ENCODE data around the gene RMND1. TPM values are rescaled to one million over a fixed set of nuclear protein-coding genes. Genes with fewer than 3 reads are reported as not detected.
"Not testable (repeated sequence)": the region's sequence is repeated elsewhere in the genome, so short reads cannot be mapped to it uniquely, and the experiment has no call there.

Gene RMND1
- total RNA-seq, 1 experiment from 2014 or later, result 22.6 TPM

DNA sequence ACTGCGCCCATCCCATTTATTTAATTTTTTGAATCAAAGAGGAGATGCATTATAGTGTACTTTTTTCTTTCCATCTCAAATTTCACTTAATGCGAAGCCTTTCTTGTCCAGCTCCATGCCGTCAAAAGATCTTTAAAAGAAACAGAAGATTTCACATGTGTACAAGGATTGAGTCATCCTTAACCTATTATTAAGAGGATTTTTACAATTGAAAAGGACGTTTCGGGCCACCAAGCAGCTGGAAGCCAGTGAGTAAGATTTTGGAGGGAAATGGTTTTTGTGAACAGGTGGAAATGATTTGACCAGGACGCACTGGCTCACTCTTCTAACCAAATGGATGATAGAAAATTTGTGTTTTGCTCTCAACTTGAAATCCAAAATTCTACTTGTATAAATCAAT lies 26.7 kb upstream of the RMND1 start:
- DNase-seq, result no peak
- Histone ChIP-seq H3K36me3 (replicated peaks; ENCODE audit: control insufficient read depth, insufficient read depth, low read length) (no peaks in the 10 kb centered on the region), H3K4me3 (ENCODE audit: insufficient read depth, low read depth, low read length) (no peak overlapping the region), H3K27me3 (ENCODE audit: control insufficient read depth, insufficient read depth, low read length) (no peaks in the 10 kb centered on the region)

DNA sequence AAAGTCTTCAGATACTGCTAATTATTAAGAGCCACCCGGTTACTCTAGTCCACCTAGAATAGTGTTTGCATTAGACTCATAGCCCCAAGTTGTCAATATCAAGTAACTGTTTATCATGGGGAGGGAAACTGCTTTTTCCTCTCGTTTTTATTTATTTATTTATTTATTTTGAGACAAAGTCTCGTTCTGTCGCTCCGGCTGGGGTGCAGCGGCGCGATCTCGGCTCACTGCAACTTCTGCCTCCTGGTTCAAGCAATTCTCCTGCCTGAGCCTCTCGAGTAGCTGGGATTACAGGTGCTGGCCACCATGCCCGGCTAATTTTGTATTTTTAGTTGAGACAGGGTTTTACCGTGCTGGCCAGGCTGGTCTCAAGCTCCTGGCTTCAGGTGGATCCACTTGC lies 25.8 kb upstream of the RMND1 start:
- H3K27me3 ChIP-seq (ENCODE audit: control insufficient read depth, insufficient read depth, low read length), result no peaks in the 10 kb centered on the region
- no peak for DNase-seq
- H3K4me3 ChIP-seq (ENCODE audit: insufficient read depth, low read depth, low read length), result no peak overlapping the region
- H3K36me3 ChIP-seq (replicated peaks; ENCODE audit: control insufficient read depth, insufficient read depth, low read length), result no peaks in the 10 kb centered on the region

DNA sequence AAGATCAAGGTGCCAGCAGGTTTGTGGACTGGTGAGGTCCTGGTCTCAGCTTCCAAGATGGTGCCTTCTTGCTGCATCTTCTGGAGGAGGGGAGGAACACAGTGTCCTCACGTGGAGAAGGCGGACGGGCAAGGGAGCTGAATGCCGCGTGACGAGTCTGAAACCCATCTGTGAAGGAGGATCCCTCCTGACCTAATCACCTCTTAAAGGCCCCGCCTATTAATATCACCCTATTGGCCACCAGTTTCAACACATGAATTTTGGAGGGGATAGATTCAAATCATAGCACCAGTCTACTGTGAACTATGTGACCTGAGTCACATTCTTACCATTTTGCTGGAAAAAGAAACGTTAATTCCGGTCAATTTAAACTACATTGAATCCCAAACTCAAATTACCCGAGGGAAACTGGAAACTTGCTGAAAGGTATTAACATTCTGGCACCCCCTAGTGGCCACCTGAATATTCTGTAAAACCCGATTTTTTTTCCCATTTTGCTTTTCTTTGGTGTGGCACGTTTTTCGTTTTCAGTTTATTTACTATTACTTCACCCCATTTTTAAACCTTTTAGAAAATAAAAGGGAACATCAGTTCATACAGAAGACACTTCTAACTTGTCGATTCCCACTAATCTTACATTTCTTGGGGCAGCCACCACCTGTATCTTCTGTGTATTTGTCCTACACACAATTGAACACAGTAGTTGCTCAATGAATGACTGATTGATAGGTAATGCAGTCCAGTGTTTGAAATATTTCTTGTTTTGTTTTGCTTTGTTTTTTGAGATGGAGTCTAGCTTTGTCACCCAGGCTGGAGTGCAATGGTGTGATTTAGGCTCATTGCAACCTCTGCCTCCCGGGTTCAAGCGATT lies 24.0 kb upstream of the RMND1 start:
- Histone ChIP-seq H3K36me3 (replicated peaks; ENCODE audit: control insufficient read depth, insufficient read depth, low read length) (no peaks in the 10 kb centered on the region), H3K27me3 (ENCODE audit: control insufficient read depth, insufficient read depth, low read length) (no peaks in the 10 kb centered on the region), H3K4me3 (ENCODE audit: insufficient read depth, low read depth, low read length) (no peak overlapping the region)
- peak; percentile 38 for DNase-seq

DNA sequence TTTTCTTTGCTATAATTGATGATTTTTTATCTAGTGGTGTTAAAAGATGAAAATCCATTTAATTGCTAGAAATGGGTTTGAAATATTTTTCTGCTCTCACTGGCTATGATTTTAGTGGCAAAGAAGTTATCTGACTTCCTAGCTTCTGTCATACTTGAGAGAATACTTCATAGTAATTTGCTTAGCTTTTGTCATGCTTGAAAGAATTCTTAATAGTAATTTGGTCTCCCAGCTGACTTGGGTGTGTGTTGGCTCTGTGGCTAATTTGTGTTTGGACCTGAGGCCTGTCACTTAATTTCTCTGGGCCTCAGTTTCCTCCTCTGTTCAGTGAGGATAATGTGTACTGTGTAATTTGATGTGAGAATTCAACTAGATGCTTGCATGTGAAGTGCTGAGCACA lies 12.8 kb upstream of the RMND1 start:
- Histone ChIP-seq H3K36me3 (replicated peaks; ENCODE audit: control insufficient read depth, insufficient read depth, low read length) (peaks cover 1% of the 10 kb centered on the region), H3K27me3 (ENCODE audit: control insufficient read depth, insufficient read depth, low read length) (no peaks in the 10 kb centered on the region), H3K4me3 (ENCODE audit: insufficient read depth, low read depth, low read length) (no peak overlapping the region)
- DNase-seq, result no peak

DNA sequence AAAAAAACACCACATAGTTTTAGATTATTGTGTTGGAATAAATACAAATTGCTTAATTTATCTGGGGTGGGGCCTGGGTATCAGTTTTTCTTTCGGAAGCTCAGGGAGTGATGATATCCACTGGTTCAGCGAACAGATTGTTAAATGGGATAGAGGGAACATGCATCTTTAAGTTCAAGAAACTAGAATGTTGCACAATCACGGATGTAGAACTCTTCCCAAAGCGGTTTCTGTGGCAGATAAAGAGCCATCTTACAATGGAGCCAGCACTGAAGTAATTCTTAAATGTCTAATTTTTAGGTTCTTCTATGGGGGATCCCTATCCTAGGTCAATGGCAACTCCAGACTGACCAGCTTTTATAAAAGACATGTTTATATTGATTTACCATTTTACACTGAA lies 9.7 kb upstream of the RMND1 start:
- no peak overlapping the region for H3K4me3 ChIP-seq (ENCODE audit: insufficient read depth, low read depth, low read length)
- no peaks in the 10 kb centered on the region for H3K27me3 ChIP-seq (ENCODE audit: control insufficient read depth, insufficient read depth, low read length)
- no peak for DNase-seq
- H3K36me3 ChIP-seq (replicated peaks; ENCODE audit: control insufficient read depth, insufficient read depth, low read length), result peaks cover 5% of the 10 kb centered on the region; the same call in 1 of the 2 replicates

DNA sequence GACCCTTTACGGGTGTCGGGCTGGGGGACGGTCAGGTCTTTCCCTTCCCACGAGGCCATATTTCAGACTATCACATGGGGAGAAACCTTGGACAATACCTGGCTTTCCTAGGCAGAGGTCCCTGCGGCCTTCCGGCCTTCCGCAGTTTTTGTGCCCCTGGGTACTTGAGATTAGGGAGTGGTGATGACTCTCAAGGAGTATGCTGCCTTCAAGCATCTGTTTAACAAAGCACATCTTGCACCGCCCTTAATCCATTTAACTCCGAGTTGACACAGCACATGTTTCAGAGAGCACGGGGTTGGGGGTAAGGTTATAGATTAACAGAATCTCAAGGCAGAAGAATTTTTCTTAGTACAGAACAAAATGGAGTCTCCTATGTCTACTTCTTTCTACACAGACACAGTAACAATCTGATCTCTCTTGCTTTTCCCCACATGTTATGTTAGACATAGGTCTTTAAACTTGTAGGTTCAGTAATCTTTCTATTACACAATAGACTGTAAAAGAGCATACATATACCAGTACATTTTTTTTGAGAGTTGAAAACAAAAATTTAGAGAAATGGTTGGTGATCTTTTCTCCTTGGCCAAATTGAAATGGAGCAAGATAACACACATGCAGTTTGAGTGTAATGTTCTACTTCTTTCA lies 3.9 kb upstream of the RMND1 start:
- not testable (repeated sequence) for H3K27me3 ChIP-seq (ENCODE audit: control insufficient read depth, insufficient read depth, low read length); DNase-seq; H3K4me3 ChIP-seq (ENCODE audit: insufficient read depth, low read depth, low read length); H3K36me3 ChIP-seq (replicated peaks; ENCODE audit: control insufficient read depth, insufficient read depth, low read length)

DNA sequence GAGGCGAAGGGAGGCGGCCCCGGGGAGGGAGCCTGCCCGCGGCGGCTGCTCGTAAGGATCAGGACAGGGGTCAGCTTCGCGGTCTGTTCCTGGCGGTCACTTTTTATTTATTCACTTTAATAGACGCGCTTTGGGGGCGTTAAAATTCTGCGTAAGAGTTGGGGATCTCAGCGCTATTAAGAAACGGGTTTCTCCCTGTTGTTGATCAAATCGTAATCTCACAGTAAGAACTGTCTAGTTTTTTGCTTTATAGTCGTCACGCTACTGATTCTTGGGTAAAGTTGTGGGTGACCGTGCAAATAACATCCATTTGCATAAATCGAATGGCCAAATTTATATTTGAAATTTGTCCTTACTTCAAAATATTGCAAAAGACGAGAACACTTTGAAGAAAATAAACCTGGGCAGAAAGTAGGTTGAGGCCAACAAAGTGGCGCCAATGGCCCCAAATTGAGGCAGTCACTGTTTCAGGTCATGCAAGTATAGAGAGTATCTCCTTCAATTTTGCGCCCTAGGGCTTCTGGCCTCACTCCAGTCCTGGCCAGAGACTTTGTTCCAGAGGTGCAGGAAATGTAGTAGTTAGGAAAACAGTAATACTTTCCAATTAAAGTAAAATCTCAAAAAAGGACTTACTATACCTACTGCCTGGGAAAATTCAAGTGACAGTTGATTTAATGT lies 963 bp upstream of the RMND1 start:
- no peaks in the 10 kb centered on the region for H3K27me3 ChIP-seq (ENCODE audit: control insufficient read depth, insufficient read depth, low read length)
- peak overlapping the region; percentile 83 for H3K4me3 ChIP-seq (ENCODE audit: insufficient read depth, low read depth, low read length)
- H3K36me3 ChIP-seq (replicated peaks; ENCODE audit: control insufficient read depth, insufficient read depth, low read length), result no peaks in the 10 kb centered on the region
- no peak for DNase-seq

DNA sequence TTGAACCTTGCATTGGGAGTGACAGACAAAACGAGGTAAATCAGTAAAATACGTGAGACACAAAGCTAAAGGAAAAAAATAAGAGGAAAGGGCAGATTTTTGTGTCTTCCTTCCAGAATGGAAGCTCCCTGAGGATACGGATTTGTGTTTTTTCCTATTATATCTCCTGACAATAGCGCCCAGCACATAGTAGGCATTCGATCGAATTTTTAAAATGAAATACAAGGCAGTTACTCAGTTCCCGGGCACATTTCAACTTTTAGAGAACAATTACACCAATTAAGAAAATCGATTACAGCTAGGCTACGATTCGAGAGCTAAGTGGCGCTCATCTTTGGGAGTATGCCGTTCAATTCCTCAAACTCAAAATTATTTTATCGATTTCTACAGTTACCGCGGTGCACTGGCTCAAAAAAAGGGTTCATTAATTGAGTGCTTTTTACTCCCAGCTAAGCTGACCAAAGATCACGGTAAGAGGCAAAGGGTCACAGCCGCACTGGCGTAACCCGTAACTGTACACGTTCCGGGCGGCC lies 443 bp downstream of the RMND1 start:
- DNase-seq, result no peak
- peak overlapping the region; percentile 57 for H3K4me3 ChIP-seq (ENCODE audit: insufficient read depth, low read depth, low read length)
- H3K36me3 ChIP-seq (replicated peaks; ENCODE audit: control insufficient read depth, insufficient read depth, low read length), result no peaks in the 10 kb centered on the region
- no peaks in the 10 kb centered on the region for H3K27me3 ChIP-seq (ENCODE audit: control insufficient read depth, insufficient read depth, low read length)

DNA sequence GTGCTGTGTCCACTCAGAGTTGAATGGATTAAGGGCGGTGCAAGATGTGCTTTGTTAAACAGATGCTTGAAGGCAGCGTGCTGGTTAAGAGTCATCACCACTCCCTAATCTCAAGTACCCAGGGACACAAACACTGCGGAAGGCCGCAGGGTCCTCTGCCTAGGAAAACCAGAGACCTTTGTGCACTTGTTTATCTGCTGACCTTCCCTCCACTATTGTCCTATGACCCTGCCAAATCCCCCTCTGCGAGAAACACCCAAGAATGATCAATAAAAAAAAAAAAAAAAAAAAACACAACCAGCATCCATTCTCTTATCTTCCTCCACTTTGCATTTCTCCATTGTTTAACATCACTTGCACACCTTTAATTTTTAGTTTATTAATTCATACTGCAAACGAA lies 998 bp downstream of the RMND1 start:
- not testable (repeated sequence) for DNase-seq; H3K36me3 ChIP-seq (replicated peaks; ENCODE audit: control insufficient read depth, insufficient read depth, low read length); H3K27me3 ChIP-seq (ENCODE audit: control insufficient read depth, insufficient read depth, low read length)
- peak overlapping the region; percentile 57; the same call in 1 of the 2 replicates for H3K4me3 ChIP-seq (ENCODE audit: insufficient read depth, low read depth, low read length)

DNA sequence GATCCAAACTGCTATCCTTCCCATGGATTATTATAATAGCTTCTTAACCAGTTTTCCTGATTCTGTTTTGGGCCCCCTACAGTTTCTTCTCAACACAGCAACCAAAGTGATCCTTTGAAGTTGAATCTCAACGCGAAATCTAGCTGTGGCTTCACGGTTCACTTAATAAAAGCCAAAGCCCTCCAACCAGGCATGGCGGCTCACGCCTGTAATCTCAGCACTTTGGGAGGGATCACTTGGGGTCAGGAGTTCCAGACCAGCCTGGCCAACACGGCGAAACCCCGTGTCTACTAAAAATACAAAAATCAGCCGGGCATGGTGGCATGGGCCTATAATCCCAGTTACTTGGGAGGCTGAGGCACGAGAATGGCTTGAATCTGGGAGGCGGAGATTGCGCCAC lies 3.3 kb downstream of the RMND1 start:
- no peaks in the 10 kb centered on the region for H3K27me3 ChIP-seq (ENCODE audit: control insufficient read depth, insufficient read depth, low read length)
- no peak overlapping the region for H3K4me3 ChIP-seq (ENCODE audit: insufficient read depth, low read depth, low read length)
- DNase-seq, result no peak
- H3K36me3 ChIP-seq (replicated peaks; ENCODE audit: control insufficient read depth, insufficient read depth, low read length), result peaks cover 3% of the 10 kb centered on the region

DNA sequence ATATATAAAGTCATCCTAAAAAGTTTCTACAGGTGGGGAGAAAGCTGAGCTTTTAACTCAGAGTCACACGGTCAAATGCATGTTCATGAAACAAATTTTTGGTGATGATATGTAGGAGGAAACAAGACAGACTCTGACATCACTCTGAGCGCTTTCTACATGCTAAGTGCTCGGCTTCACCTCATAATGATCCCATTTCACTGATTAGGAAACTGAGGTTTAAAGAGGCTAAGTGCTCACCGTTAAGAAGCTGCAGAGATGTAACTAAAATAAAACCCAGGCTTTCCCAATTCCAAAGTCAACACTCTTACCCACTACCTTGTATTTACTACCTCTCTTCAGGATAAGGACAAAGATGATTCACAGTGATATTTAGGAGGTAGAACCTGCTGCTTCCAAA lies 4.7 kb downstream of the RMND1 start:
- no peak overlapping the region for H3K4me3 ChIP-seq (ENCODE audit: insufficient read depth, low read depth, low read length)
- no peaks in the 10 kb centered on the region for H3K27me3 ChIP-seq (ENCODE audit: control insufficient read depth, insufficient read depth, low read length)
- peaks cover 3% of the 10 kb centered on the region for H3K36me3 ChIP-seq (replicated peaks; ENCODE audit: control insufficient read depth, insufficient read depth, low read length)
- no peak for DNase-seq

DNA sequence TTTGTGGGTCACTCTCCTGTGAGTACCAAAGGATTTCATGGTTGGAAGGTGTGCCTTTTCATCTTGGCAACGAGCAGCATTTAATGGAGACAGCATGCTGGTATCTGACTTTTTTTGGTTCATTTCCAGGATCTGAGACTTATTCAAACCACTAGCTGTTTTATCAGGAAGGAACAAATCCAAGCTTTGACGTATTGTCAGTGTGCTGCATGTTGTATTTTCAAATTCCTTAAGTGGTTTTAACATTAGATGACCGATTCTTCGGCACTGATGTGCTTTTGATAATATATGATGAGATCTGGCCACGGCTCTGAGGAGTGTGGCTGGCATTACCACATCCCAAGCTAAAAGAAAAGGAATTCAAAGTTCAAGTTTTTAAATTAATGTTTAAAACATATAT lies 6.4 kb downstream of the RMND1 start:
- no peak overlapping the region for H3K4me3 ChIP-seq (ENCODE audit: insufficient read depth, low read depth, low read length)
- peaks cover 3% of the 10 kb centered on the region for H3K36me3 ChIP-seq (replicated peaks; ENCODE audit: control insufficient read depth, insufficient read depth, low read length)
- DNase-seq, result no peak
- H3K27me3 ChIP-seq (ENCODE audit: control insufficient read depth, insufficient read depth, low read length), result no peaks in the 10 kb centered on the region

DNA sequence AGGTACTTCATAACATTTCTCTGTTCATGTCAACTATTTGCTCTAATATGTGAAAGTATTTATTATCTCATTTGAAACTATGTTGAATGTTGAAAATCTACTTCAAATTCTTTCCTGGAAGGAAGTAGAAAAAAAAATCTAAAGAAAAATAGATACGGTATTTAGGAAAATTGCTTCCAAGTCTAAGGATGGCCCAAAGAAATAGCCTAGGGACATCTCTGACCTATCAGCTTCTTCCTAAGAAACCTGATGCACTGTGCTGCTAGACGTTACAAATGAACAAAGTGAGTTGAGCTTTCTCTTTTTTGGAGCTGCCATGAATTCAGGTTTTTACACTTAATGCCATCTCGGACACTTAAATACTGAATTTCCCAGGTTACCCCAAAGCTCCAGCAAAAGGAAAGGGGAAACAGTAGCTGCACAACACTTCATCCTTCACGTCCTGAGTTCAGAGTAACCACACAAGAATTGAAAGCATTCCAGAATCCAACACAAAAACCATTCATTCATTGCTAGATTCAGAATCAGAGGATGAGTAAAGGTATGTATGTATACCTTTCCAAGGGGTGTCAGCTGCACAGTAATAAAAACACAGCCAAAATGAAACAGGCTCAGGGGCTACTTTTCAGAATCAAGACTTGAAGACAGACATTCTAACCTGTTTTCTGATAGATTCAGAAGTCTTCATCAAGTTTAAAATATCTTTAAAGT lies 7.9 kb downstream of the RMND1 start:
- DNase-seq, result no peak
- Histone ChIP-seq H3K27me3 (ENCODE audit: control insufficient read depth, insufficient read depth, low read length) (no peaks in the 10 kb centered on the region), H3K4me3 (ENCODE audit: insufficient read depth, low read depth, low read length) (no peak overlapping the region), H3K36me3 (replicated peaks; ENCODE audit: control insufficient read depth, insufficient read depth, low read length) (peaks cover 3% of the 10 kb centered on the region)

DNA sequence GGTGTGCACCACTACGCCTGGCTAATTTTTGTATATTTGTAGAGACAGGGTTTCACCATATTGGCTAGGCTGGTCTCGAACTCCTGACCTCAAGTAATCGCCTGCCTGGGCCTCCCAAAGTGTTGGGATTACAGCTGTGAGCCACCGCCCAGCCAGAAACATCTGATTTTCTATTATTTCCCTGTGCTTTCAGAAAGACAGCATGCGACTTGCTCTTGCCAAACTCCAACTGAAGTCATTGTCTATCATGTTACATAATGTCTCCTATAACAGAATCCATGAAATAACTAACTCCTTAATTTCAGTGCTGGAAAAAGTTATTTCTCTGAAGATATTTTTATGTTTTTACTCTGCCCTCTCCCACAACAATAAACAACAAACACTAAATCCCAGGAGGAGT lies 8.5 kb downstream of the RMND1 start:
- Histone ChIP-seq H3K4me3 (ENCODE audit: insufficient read depth, low read depth, low read length) (no peak overlapping the region), H3K36me3 (replicated peaks; ENCODE audit: control insufficient read depth, insufficient read depth, low read length) (peaks cover 3% of the 10 kb centered on the region), H3K27me3 (ENCODE audit: control insufficient read depth, insufficient read depth, low read length) (no peaks in the 10 kb centered on the region)
- no peak for DNase-seq
